ENCODE results near the gene REXO4. TPM values are rescaled to one million over a fixed set of nuclear protein-coding genes. Genes with fewer than 3 reads are reported as not detected.
A peak's percentile ranks its signal among the peaks of the same experiment; 100 is the strongest.

REXO4 gene
- total and polyA plus RNA-seq, 9 of the 15 experiments (the other 6 are each of a cell fraction or from before 2014, with no cell fraction given), result 3.4 to 72.9 (median 31.1) TPM

DNA sequence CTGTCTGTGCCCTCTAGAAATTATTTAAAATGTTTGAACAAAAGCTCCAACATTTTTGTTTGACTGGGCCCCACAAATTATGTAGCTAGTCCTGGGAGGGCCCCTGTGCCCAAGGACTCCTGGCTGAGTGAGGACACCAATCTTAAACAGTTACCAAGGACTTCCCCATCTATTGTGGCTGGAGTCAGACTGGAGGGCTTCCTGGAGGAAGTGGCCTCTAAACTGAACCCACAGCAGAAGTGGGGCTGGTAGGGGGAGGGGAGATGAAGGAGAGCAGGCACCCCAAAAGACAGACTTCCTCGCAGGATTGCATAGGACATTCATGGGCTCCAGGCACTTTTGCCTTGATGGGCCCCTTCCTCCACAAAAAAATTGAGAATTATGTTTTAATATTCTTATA lies 12.4 kb upstream of the REXO4 start:
- ChIA-PET CTCF (ENCODE audit: low intra/inter-chr PET ratio) (no interaction called here), POLR2A (interaction anchor here (0.6 kb wide), 1 partner anchor 32 kb away, joined by 5 read pairs; no protein-coding TSS in a partner anchor)
- H3K9me3 ChIP-seq (replicated peaks; ENCODE audit: control insufficient read depth, insufficient read depth, low read depth, low read length), result no peaks in the 10 kb centered on the region
- intact Hi-C loops (cut with micrococcal nuclease) (no loop called here), in situ Hi-C loops (cut with MboI) (no loop called here)
- H2AFZ ChIP-seq (ENCODE audit: low read depth, low read length), result no peak overlapping the region
- H4K20me1 ChIP-seq (replicated peaks; ENCODE audit: control insufficient read depth, insufficient read depth, low read length), result no peaks in the 10 kb centered on the region
- FAIRE-seq (no peak), ATAC-seq (no peak), DNase-seq (ENCODE audit: extremely low read depth in 1 of 4, low spot score in 3 of 4) (no peak)
- no peak overlapping the region for H3K9ac ChIP-seq (ENCODE audit: insufficient read depth in 1 of 2, low read depth in 2 of 2, low read length in 2 of 2)
- H3K27ac ChIP-seq (ENCODE audit: extremely low read depth, low read depth, low read length), result no peak overlapping the region
- WGBS (ENCODE audit: insufficient coverage, low coverage, missing lambda C conversion rate), result 0% methylated on average over 1 of the region's 1 CpG
- peaks cover 4 to 26% of the 10 kb centered on the region in 2 experiments; a peak in 2 of 5 replicates for H3K4me1 ChIP-seq (replicated peaks in 1 of 2; ENCODE audit: control insufficient read depth in 2 of 2, insufficient read depth in 2 of 2, low read length in 2 of 2)
- no peaks in the 10 kb centered on the region for H3K36me3 ChIP-seq (ENCODE audit: control insufficient read depth, insufficient read depth, low read length)
- H3K27me3 ChIP-seq (ENCODE audit: control insufficient read depth in 2 of 2, insufficient read depth in 2 of 2, low read length in 2 of 2), result peaks cover 25 to 43% of the 10 kb centered on the region in 2 experiments
- no peak overlapping the region for H3K4me2 ChIP-seq (ENCODE audit: insufficient read depth, low read length)
- no peak overlapping the region for H3K4me3 ChIP-seq
- H3K79me2 ChIP-seq (ENCODE audit: control insufficient read depth, insufficient read depth, low read length), result no peaks in the 10 kb centered on the region
- no TSS peak for BruUV-seq (replicated peaks)
- TF ChIP-seq ESRRA (IDR thresholded peaks at IDR 0.05; ENCODE audit: borderline replicate concordance, low read depth) (no peak), ZFP36 (IDR thresholded peaks at IDR 0.05; ENCODE audit: low read depth, low read length, partially characterized antibody) (peak; percentile 98), BCOR (IDR thresholded peaks at IDR 0.05) (peak; percentile 85), YBX1 (IDR thresholded peaks at IDR 0.05) (no peak), ZNF436 (CRISPR knock-in tag; IDR thresholded peaks at IDR 0.05) (peak; percentile 90), KDM1A (IDR thresholded peaks at IDR 0.05) (peak in 1 of 2 experiments; percentile 64; a peak in 1 of 4 replicates), KDM2B (CRISPR knock-in tag; IDR thresholded peaks at IDR 0.05) (no peak), MAFF (IDR thresholded peaks at IDR 0.05; ENCODE audit: low read length) (no peak), RBM25 (IDR thresholded peaks at IDR 0.05; ENCODE audit: low read depth, low read length, severe bottlenecking) (peak; percentile 84), XRCC4 (IDR thresholded peaks at IDR 0.05; ENCODE audit: extremely low read depth, insufficient read depth, insufficient read length) (no peak)
- TF ChIP-seq, protein P1, sequence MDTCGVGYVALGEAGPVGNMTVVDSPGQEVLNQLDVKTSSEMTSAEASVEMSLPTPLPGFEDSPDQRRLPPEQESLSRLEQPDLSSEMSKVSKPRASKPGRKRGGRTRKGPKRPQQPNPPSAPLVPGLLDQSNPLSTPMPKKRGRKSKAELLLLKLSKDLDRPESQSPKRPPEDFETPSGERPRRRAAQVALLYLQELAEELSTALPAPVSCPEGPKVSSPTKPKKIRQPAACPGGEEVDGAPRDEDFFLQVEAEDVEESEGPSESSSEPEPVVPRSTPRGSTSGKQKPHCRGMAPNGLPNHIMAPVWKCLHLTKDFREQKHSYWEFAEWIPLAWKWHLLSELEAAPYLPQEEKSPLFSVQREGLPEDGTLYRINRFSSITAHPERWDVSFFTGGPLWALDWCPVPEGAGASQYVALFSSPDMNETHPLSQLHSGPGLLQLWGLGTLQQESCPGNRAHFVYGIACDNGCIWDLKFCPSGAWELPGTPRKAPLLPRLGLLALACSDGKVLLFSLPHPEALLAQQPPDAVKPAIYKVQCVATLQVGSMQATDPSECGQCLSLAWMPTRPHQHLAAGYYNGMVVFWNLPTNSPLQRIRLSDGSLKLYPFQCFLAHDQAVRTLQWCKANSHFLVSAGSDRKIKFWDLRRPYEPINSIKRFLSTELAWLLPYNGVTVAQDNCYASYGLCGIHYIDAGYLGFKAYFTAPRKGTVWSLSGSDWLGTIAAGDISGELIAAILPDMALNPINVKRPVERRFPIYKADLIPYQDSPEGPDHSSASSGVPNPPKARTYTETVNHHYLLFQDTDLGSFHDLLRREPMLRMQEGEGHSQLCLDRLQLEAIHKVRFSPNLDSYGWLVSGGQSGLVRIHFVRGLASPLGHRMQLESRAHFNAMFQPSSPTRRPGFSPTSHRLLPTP (IDR thresholded peaks at IDR 0.05; ENCODE audit: borderline replicate concordance, extremely low read depth, insufficient read length), result peak; percentile 19
- TF ChIP-seq, protein P2, sequence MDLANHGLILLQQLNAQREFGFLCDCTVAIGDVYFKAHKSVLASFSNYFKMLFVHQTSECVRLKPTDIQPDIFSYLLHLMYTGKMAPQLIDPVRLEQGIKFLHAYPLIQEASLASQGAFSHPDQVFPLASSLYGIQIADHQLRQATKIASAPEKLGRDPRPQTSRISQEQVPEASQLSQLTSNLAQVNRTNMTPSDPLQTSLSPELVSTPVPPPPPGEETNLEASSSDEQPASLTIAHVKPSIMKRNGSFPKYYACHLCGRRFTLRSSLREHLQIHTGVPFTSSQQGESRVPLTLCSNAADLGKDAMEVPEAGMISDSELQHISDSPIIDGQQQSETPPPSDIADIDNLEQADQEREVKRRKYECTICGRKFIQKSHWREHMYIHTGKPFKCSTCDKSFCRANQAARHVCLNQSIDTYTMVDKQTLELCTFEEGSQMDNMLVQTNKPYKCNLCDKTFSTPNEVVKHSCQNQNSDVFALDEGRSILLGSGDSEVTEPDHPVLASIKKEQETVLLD (IDR thresholded peaks at IDR 0.05), result no peak
- H3K9me1 ChIP-seq (ENCODE audit: control insufficient read depth, insufficient read depth, low read length), result no peaks in the 10 kb centered on the region
